ENCODE data around the gene GALK1. TPM values are rescaled to one million over a fixed set of nuclear protein-coding genes. Genes with fewer than 3 reads are reported as not detected.

GALK1 gene
- total RNA-seq, 1 donor from 2014 or later = 31.6 TPM

- TF ChIP-seq CTCF (IDR thresholded peaks at IDR 0.05) = peak; percentile 13
- Histone ChIP-seq H3K9me3 (no peaks in the 10 kb centered on the region), H3K27me3 (peaks cover 6% of the 10 kb centered on the region), H3K36me3 (no peaks in the 10 kb centered on the region), H3K4me1 (peaks cover 2% of the 10 kb centered on the region), H3K4me3 (peak within 1 kb of the TSS; percentile 57), H3K27ac (peak within 1 kb of the TSS; percentile 85)
- peak; percentile 91 for DNase-seq
- ATAC-seq = peak; percentile 90
- intact Hi-C loops (cut with DNase I) = loop anchor here (10.0 kb wide), 1 partner anchor 46 kb away; no protein-coding TSS in a partner anchor
These were observed 44.1 kb downstream of the GALK1 start, which contains the start of gene ITGB4 for GRCh38 chr17:75720656-75721462. ITGB4 (plus strand) TSS chr17:75721459; CDS start chr17:75724704, 3,245 bp downstream.

DNA sequence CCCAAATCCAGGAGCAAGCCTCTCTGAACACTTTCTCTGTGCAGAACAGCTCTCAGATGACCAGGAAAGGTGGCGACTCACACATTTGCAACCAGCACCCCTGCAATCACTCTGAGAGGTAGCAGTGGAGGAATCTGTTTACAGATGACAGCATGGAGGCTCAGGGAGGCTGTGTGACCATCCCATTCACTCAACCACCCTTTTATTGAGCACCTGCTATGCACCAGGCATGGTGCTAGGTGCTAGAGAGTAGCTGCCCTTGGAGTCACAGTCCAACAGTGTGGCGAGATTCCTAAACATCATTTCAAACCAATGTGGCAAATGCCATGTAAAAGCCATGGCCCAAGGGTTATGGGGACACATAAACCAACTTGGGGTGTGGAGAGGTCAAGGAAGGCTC lies 45.3 kb downstream of the GALK1 start:
- no peaks in the 10 kb centered on the region for H3K9me3 ChIP-seq
- TF ChIP-seq CTCF (IDR thresholded peaks at IDR 0.05) = no peak
- H3K4me3 ChIP-seq = no peak overlapping the region
- H3K36me3 ChIP-seq = no peaks in the 10 kb centered on the region
- peaks cover 2% of the 10 kb centered on the region for H3K4me1 ChIP-seq
- peaks cover 12% of the 10 kb centered on the region for H3K27me3 ChIP-seq
- intact Hi-C loops (cut with DNase I) = loop anchor here (10.0 kb wide), 1 partner anchor 45 kb away; no protein-coding TSS in a partner anchor
- ATAC-seq = no peak
- H3K27ac ChIP-seq = no peak overlapping the region
- DNase-seq = no peak

DNA sequence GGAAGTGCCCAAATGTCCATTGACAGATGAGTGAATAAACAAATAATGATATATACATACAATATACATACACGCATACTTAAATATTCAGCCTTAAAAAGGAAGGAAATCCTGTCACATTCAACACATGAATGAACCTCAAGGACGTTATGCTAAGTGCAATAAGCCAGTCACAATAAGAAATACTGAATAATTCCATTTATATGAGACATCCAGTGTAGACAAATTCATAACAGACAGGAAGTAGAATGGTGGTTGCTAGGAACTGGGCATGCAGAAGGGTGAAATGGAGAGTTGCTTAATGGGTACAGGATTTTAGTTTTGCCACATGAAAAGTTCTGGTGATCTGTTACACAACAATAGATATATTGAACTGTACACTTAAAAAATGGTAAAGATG lies 52.5 kb downstream of the GALK1 start:
- ATAC-seq = no peak

More for the DNA sequence above, 52.5 kb downstream of the GALK1 start:
- intact Hi-C loops (cut with DNase I) = no loop called here
- H3K4me1 ChIP-seq = no peaks in the 10 kb centered on the region
- peaks cover 9% of the 10 kb centered on the region for H3K36me3 ChIP-seq
- TF ChIP-seq CTCF (IDR thresholded peaks at IDR 0.05) = no peak
- H3K9me3 ChIP-seq = no peaks in the 10 kb centered on the region
- H3K27me3 ChIP-seq = peaks cover 6% of the 10 kb centered on the region
- no peak overlapping the region for H3K4me3 ChIP-seq
- no peak for DNase-seq
- no peak overlapping the region for H3K27ac ChIP-seq

Small RNA genes within 50 kb of the gene (microRNA-seq; reads per million reads assigned to microRNA genes)
- gene MIR4738 (ENCODE audit: borderline microRNAs expressed) = not detected

Other genes with a start within 250 kb of the GALK1 start
- 101 TPM for gene CASKIN2, start 249.7 kb downstream of the GALK1 start, total RNA-seq
- 21.6 TPM for gene TSEN54, start 248.7 kb downstream of the GALK1 start, total RNA-seq
- 133 TPM for gene LLGL2, start 239.5 kb downstream of the GALK1 start, total RNA-seq
- gene MYO15B, start 177.4 kb downstream of the GALK1 start, total RNA-seq = 193 TPM
- gene SMIM5, start 131.8 kb downstream of the GALK1 start, total RNA-seq = 0.84 TPM
- 43.1 TPM for gene RECQL5, start 98.0 kb downstream of the GALK1 start, total RNA-seq
- 71.4 TPM for gene SAP30BP, start 97.9 kb downstream of the GALK1 start, total RNA-seq
- gene ITGB4, start 43.7 kb downstream of the GALK1 start, total RNA-seq = 82.2 TPM
- gene UNK, start 19.6 kb upstream of the GALK1 start, total RNA-seq = 27.1 TPM
- 145 TPM for gene UNC13D, start 79.2 kb upstream of the GALK1 start, total RNA-seq
- 156 TPM for gene WBP2, start 90.1 kb upstream of the GALK1 start, total RNA-seq
- 31.0 TPM for gene TRIM47, start 113.4 kb upstream of the GALK1 start, total RNA-seq
- 28.7 TPM for gene TRIM65, start 131.8 kb upstream of the GALK1 start, total RNA-seq
- gene MRPL38, start 139.7 kb upstream of the GALK1 start, total RNA-seq = 85.5 TPM
- gene FBF1, start 175.8 kb upstream of the GALK1 start, total RNA-seq = 11.3 TPM
- 75.2 TPM for gene ACOX1, start 214.0 kb upstream of the GALK1 start, total RNA-seq
- 10.9 TPM for gene TEN1, start 214.0 kb upstream of the GALK1 start, total RNA-seq
- gene CDK3, start 235.7 kb upstream of the GALK1 start, total RNA-seq = 9.6 TPM